HG03575 (cell line): ENCODE measurements around the gene TRRAP.

Experiments used
- ATAC-seq: cut with Tn5 transposase; IDR thresholded peaks from one replicate; pipeline ENCODE4 v1.9.1; 2021; ENCODE audit not compliant: unreplicated experiment, insufficient number of reproducible peaks, low FRiP score; ENCODE audit errors: extremely low read depth

Gene TRRAP

DNA sequence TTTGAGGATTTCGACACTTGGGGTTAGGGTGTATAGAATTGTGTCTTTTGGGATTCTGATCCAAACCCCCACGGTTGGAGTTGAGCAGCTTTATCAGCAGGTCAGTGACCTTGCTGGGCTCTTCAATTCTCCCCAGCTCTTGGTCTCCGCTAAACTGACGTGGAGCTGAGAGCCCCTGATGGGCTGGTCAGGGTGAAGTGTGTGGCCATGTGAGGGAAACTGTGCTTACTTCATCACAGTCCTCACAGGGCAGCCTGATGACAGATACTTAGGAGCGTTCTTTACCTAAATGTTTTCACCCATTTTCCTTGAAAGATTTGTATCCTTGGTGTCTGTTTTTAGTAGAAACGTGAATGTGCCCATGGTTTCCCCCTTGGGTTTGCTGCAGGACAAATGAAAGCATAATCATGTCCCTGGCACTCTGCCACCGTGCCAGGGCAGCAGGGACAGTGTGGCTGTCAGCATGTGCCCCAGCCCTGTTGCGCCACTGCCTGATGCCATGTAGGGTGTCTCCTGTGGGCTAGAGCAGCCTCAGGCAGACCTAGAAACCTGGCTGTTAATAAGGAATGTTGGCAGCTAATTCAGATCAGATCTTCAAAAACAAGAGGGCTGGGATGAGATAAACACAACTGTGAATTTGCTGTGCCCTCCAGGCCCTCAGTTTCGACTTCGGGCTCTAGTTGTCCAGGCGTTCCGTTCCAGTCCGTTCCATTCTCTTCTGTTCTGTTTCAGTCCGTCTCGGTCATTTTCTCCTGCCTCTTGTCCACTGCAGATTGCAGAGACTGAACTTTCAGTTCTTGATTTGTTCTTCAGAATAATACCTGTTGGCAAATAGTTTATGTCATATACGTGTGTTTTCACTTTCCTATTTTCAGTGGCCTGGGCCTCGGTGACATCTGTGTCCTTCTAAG, 96.8 kb downstream of the TRRAP start:
- ATAC-seq, result no peak

DNA sequence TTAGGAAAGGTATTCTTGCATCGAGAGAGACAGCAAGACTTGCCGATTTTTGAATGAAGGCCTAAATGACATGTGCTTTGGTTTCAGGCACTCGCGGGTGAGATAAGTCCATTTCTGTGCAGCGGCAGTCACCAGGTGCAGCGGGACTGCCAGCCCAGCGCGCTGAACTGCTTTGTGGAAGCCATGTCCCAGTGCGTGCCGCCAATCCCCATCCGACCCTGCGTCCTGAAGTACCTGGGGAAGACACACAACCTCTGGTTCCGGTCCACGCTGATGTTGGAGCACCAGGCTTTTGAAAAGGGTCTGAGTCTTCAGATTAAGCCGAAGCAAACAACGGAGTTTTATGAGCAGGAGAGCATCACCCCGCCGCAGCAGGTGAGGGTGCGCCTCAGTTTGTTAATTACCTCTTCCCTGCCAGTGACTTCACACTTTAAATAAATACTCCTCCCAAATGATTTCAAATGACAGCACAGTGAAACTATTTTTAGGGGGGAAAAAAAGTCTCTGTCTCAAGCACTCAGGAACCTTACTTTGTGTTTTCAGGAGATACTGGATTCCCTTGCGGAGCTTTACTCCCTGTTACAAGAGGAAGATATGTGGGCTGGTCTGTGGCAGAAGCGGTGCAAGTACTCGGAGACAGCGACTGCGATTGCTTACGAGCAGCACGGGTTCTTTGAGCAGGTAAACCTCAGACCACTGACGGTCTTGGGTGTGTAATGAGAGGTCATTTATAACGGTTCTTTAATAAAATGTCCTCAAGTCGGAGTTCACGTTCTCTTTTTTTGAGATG, 98.3 kb downstream of the TRRAP start:
- ATAC-seq, result no peak

DNA sequence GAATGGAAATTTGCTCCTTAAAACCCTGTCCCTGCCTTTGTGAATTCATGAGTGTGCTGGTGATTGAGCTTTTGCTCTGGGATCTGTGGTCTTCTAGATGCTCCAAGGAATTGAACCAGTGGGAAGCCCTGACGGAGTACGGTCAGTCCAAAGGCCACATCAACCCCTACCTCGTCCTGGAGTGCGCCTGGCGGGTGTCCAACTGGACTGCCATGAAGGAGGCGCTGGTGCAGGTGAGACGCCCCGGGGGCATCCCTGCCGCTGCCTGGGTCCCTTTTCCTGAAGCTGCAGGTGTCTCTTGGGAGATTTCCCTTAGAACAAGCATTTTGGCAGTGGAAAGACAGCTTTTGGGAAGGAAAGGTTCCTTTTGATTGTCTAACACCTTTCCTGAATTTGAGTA, 100.3 kb downstream of the TRRAP start:
- ATAC-seq, result no peak

GRCh38 chr7:98981701-98982100, 103.4 kb downstream of the TRRAP start:
- ATAC-seq, result no peak

- ATAC-seq, result no peak
Observed at GRCh38 chr7:98982686-98983085, 104.4 kb downstream of the TRRAP start.

- ATAC-seq, result no peak
Observed at GRCh38 chr7:98984126-98984525, 105.8 kb downstream of the TRRAP start.

DNA sequence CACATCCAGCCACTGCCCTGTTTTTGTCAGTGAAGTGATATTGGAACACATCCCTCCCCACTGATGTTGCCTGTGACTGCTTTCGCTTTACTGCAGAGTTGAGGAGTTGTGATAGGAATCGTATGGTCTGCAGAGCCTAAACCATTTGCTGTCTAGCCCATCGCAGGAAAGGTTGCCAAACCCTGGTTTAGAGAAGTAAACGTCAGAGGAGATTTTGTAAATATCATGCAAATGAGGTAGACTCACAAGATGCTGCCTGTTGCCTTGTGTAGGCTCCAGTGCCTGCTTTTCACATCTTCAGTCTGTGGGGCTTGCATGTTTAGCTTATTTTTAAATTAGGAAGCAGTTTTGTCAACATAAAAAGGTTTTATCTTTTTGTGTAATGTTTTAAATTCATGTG, 107.1 kb downstream of the TRRAP start:
- no peak for ATAC-seq

DNA sequence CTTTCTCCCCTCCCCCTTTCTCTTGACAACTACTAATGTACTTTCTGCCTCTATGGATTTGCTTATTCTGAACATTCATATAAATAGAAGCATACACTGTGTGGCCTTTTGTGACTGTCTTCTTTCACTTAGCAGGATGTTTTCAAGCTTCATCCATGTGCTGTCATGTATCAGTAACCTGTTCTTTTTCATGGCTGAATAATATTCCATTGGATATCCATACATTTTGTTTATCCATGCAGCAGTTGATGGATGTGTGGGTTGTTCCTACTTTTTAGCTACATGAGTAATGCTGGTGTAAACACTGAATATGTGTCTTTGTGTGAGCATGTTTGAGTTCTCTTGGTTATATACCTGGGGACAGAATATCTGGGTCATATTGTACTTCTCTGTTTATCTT, 107.6 kb downstream of the TRRAP start:
- ATAC-seq, result no peak

DNA sequence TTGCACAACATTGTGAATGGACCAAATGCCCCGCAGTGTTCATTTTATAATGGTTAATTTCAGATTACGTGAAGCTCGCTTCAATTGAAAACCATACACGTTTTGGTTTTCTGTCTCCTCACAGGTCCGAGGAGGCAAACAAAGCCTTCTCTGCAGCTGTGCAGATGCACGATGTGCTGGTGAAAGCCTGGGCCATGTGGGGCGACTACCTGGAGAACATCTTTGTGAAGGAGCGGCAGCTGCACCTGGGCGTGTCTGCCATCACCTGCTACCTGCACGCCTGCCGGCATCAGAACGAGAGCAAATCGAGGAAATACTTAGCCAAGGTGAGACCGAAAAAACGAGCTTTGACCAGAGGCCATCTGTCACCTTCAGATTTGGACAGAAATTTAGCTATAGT, 110.3 kb downstream of the TRRAP start:
- ATAC-seq, result no peak

DNA sequence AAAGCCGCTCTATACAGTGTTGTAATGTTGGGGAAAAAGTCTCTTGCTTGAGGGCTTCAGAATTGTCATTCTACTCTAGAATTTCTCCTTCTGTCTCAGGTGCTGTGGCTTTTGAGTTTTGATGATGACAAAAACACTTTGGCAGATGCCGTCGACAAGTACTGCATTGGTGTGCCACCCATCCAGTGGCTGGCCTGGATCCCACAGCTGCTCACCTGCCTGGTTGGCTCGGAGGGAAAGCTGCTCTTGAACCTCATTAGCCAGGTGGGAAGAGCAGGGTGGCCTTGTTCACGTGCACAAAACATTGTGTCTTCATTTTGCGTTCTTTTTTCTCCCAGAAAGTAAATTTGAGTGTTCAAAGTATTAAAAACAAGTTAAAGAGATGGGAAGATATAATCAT, 112.0 kb downstream of the TRRAP start:
- ATAC-seq, result no peak

GRCh38 chr7:98991141-98991540, 112.8 kb downstream of the TRRAP start:
- ATAC-seq, result no peak

DNA sequence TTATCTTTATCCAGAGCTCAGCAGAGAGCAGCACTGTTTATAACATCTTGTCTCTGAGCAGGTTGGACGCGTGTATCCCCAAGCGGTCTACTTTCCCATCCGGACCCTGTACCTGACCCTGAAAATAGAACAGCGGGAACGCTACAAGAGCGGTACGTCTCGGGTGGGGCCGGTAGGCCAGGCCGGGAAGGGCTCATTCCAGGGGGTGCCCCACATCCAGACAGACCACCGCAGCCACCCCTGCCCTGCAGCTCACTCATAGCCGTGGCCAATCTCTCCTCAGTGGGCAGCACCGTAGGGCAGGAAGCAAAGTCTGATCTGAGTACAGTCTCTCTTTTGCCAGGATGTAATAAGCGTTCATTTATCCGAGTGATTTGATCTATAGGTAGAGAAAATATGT, 113.7 kb downstream of the TRRAP start:
- no peak for ATAC-seq

GRCh38 chr7:98993024-98993897, 114.9 kb downstream of the TRRAP start:
- no peak for ATAC-seq

- ATAC-seq, result no peak
Observed at GRCh38 chr7:98994046-98994944, 116.0 kb downstream of the TRRAP start.

- ATAC-seq, result no peak
Observed at GRCh38 chr7:98995111-98995510, 116.8 kb downstream of the TRRAP start.

DNA sequence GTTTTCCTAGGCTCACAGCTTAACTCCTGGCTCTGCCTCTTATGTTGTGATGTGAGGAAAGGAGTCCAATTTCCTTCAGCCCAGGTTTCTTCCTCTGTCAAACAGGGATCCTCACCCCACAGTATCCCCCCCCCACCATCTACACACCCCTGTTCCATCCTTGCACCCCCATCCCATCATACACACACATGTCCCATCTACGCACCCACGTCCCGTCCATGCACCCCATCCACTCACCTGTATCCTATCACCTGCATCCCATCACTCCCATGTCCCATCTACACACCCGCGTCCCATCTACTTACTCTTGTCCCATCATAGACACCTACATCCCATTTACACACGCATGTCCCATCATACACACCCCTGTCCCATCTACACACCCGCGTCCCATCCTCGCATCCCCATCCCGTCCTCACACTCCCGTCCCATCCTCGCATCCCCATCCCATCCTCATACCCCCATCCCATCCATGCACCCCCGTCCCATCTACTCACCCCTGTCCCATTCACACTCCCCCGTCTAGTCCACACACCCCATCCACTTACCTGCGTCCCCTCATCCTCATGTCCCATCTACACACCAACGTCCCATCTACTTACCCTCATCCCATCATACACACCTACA, 117.3 kb downstream of the TRRAP start:
- no peak for ATAC-seq

DNA sequence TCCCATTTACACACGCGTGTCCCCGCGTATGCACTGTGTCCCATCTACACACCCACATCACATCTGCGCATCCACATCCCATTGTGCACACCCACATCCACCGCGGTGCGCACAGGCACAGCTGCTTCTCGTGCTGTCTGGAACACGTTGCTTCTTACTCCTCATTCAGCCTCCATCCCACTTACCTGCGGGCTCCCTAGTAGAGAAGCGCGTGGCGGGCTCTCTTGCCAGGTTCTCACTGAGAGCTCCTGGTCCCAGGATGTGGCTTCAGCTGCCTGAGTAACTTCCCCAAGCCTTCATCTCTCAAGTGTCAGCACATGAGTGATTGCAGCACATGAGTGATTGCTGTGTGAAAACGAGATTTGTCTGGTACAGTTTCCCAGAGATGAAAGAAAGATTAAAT, 117.8 kb downstream of the TRRAP start:
- no peak for ATAC-seq

DNA sequence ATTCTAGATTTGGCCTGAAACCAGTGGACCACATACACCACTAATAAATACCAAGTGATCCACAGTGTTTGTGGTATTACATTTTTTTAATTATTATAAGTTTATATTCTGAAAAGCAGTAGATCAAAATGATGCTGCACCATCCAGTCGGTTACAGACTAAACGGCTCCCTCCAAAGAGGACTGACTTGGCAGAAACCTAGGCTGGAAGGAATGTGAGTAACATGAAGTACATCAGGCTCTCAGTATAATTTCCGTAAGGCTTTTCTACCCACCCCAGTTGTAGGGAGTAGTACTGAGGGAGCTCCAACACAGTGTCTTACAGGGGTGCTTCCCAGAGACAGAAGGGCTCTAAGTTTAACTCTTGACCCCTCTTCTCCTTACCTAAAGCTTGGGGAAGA, 119.5 kb downstream of the TRRAP start:
- ATAC-seq, result no peak
